HepG2 (cell line): ENCODE measurements around the gene PSMB11. TPM values are rescaled to one million over a fixed set of nuclear protein-coding genes. Genes with fewer than 3 reads are reported as not detected.

Source experiments
- AKAP8 ChIP-seq: sonication (generic); formaldehyde crosslinking; IDR thresholded peaks from 2 replicates; pipeline ENCODE4 v1.5.1; 2020; ENCODE audit warnings: mild to moderate bottlenecking, missing genetic modification reagents
- CC2D1A ChIP-seq: sonication (generic); formaldehyde crosslinking; IDR thresholded peaks from 2 replicates; pipeline ENCODE4 v1.8.1; 2023; ENCODE audit warnings: mild to moderate bottlenecking, missing genetic modification reagents
- SETDB1 ChIP-seq: sonication (generic); formaldehyde crosslinking; IDR thresholded peaks from 2 replicates; pipeline ENCODE4 v1.5.1; 2020; ENCODE audit warnings: missing genetic modification reagents, mild to moderate bottlenecking, borderline replicate concordance
- ZNF709 ChIP-seq: sonication (generic); formaldehyde crosslinking; IDR thresholded peaks from 2 replicates; pipeline ENCODE4 v1.5.0; 2020; ENCODE audit warnings: mild to moderate bottlenecking, missing genetic modification reagents
- polyA plus RNA-seq, 8 experiments: library from polyadenylated mRNA; depleted of rRNA in 3 of 8; stranded (reverse) in 7 of 8; unstranded in 1 of 8; fragments of >200 nt; fragmentation: Illumina TruSeq in 4 of 8; extraction: Trizol in 4 of 8; gene quantifications; 2 replicates each; pipeline versions ENCODE4 v1.2.1 to v1.2.3, GENCODE V29; 2011 to 2016; ENCODE audit warnings: low read depth in 4 of 8, missing spikeins in 1 of 8, mixed read lengths in 1 of 8; ENCODE audit not compliant: insufficient read depth in 1 of 8
- total RNA-seq, 5 experiments: library from RNA; depleted of rRNA; stranded (reverse); fragments of >200 nt; fragmentation: Illumina TruSeq; extraction: Trizol; gene quantifications; 2 replicates each; pipeline ENCODE4 v1.2.3, GENCODE V29; 2016; ENCODE audit warnings: low read depth in 1 of 5
- TF ChIP-seq, protein P1 (sequence below): IDR thresholded peaks from 2 replicates; pipeline ENCODE4 v1.6.1; 2016; ENCODE audit warnings: low read depth, missing genetic modification reagents, missing compliant biosample characterization
- TF ChIP-seq, protein P2 (sequence below): sonication (generic); formaldehyde crosslinking; IDR thresholded peaks from 2 replicates; pipeline ENCODE4 v1.5.1; 2020; ENCODE audit warnings: mild to moderate bottlenecking, missing genetic modification reagents, moderate library complexity
- TF ChIP-seq, protein P3 (sequence below): sonication (generic); formaldehyde crosslinking; IDR thresholded peaks from 2 replicates; pipeline ENCODE4 v1.4.0; 2020; ENCODE audit warnings: missing genetic modification reagents, borderline replicate concordance
- TF ChIP-seq, protein P4 (sequence below): sonication (generic); formaldehyde crosslinking; IDR thresholded peaks from 2 replicates; pipeline ENCODE4 v1.4.0; 2020; ENCODE audit warnings: mild to moderate bottlenecking, missing genetic modification reagents
- TF ChIP-seq, protein P5 (sequence below): sonication (generic); formaldehyde crosslinking; IDR thresholded peaks from 2 replicates; pipeline ENCODE4 v1.5.1; 2020; ENCODE audit warnings: missing genetic modification reagents, mild to moderate bottlenecking, borderline replicate concordance
- TF ChIP-seq, protein P6 (sequence below): sonication (generic); formaldehyde crosslinking; IDR thresholded peaks from 2 replicates; pipeline ENCODE4 v1.5.0; 2020; ENCODE audit warnings: mild to moderate bottlenecking, low read depth, missing genetic modification reagents, borderline replicate concordance

Gene PSMB11
- total and polyA plus RNA-seq, 2 of the 13 experiments (the other 11 are each of a cell fraction or from before 2014, with no cell fraction given) = not detected

DNA sequence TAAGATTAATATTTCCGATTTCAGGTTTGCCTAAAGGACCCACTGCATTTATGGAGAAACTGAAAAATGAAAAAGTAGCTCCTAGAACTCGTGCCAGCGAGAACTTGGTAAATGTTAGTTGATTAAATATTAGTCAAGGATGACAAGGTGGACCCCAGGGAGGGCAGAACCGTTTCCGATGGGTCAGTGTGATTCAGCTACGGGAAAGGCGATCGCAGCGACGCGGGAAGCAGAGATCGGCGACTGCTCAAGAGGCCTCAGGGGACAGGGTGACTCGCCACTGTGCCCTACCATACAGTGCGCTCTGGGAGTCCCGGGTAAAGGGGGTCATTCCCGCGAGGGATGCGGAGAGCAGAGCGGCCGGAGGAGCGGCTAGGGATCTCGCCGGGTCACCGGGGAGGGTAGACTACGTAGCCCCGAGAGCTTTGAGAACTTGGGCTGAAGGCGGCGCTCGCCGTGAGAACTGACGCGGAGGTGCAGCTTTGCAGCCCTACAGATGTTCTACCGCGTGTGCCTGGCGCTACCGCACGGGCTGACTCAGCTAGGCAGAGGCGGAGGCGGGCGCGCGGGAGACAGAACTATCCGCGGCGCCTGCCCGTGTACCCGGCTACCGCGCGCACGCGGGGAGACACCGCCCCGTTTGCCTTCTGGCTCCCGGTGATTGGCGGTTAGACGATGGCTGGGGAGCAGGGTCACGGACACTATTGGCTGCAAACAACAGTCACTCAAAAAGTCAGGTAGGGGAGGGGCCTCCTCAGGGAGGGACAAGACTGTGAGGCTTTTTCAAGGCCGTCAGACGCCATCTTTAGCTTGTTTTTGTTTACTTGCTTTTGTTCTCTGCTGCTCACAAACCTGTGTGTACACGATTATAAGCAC lies 35.2 kb upstream of the PSMB11 start (continued):
- TF ChIP-seq SETDB1 (CRISPR knock-in tag) (no peak), ZNF709 (peak; percentile 100), AKAP8 (CRISPR knock-in tag) (peak; percentile 75; the same call in 1 of the 2 replicates), CC2D1A (CRISPR knock-in tag) (peak; percentile 92; the same call in 1 of the 2 replicates)
- TF ChIP-seq, protein P1, sequence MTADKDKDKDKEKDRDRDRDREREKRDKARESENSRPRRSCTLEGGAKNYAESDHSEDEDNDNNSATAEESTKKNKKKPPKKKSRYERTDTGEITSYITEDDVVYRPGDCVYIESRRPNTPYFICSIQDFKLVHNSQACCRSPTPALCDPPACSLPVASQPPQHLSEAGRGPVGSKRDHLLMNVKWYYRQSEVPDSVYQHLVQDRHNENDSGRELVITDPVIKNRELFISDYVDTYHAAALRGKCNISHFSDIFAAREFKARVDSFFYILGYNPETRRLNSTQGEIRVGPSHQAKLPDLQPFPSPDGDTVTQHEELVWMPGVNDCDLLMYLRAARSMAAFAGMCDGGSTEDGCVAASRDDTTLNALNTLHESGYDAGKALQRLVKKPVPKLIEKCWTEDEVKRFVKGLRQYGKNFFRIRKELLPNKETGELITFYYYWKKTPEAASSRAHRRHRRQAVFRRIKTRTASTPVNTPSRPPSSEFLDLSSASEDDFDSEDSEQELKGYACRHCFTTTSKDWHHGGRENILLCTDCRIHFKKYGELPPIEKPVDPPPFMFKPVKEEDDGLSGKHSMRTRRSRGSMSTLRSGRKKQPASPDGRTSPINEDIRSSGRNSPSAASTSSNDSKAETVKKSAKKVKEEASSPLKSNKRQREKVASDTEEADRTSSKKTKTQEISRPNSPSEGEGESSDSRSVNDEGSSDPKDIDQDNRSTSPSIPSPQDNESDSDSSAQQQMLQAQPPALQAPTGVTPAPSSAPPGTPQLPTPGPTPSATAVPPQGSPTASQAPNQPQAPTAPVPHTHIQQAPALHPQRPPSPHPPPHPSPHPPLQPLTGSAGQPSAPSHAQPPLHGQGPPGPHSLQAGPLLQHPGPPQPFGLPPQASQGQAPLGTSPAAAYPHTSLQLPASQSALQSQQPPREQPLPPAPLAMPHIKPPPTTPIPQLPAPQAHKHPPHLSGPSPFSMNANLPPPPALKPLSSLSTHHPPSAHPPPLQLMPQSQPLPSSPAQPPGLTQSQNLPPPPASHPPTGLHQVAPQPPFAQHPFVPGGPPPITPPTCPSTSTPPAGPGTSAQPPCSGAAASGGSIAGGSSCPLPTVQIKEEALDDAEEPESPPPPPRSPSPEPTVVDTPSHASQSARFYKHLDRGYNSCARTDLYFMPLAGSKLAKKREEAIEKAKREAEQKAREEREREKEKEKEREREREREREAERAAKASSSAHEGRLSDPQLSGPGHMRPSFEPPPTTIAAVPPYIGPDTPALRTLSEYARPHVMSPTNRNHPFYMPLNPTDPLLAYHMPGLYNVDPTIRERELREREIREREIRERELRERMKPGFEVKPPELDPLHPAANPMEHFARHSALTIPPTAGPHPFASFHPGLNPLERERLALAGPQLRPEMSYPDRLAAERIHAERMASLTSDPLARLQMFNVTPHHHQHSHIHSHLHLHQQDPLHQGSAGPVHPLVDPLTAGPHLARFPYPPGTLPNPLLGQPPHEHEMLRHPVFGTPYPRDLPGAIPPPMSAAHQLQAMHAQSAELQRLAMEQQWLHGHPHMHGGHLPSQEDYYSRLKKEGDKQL = peak; percentile 89
- TF ChIP-seq, protein P2, sequence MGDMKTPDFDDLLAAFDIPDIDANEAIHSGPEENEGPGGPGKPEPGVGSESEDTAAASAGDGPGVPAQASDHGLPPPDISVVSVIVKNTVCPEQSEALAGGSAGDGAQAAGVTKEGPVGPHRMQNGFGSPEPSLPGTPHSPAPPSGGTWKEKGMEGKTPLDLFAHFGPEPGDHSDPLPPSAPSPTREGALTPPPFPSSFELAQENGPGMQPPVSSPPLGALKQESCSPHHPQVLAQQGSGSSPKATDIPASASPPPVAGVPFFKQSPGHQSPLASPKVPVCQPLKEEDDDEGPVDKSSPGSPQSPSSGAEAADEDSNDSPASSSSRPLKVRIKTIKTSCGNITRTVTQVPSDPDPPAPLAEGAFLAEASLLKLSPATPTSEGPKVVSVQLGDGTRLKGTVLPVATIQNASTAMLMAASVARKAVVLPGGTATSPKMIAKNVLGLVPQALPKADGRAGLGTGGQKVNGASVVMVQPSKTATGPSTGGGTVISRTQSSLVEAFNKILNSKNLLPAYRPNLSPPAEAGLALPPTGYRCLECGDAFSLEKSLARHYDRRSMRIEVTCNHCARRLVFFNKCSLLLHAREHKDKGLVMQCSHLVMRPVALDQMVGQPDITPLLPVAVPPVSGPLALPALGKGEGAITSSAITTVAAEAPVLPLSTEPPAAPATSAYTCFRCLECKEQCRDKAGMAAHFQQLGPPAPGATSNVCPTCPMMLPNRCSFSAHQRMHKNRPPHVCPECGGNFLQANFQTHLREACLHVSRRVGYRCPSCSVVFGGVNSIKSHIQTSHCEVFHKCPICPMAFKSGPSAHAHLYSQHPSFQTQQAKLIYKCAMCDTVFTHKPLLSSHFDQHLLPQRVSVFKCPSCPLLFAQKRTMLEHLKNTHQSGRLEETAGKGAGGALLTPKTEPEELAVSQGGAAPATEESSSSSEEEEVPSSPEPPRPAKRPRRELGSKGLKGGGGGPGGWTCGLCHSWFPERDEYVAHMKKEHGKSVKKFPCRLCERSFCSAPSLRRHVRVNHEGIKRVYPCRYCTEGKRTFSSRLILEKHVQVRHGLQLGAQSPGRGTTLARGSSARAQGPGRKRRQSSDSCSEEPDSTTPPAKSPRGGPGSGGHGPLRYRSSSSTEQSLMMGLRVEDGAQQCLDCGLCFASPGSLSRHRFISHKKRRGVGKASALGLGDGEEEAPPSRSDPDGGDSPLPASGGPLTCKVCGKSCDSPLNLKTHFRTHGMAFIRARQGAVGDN (CRISPR knock-in tag) = peak; percentile 100
- TF ChIP-seq, protein P3, sequence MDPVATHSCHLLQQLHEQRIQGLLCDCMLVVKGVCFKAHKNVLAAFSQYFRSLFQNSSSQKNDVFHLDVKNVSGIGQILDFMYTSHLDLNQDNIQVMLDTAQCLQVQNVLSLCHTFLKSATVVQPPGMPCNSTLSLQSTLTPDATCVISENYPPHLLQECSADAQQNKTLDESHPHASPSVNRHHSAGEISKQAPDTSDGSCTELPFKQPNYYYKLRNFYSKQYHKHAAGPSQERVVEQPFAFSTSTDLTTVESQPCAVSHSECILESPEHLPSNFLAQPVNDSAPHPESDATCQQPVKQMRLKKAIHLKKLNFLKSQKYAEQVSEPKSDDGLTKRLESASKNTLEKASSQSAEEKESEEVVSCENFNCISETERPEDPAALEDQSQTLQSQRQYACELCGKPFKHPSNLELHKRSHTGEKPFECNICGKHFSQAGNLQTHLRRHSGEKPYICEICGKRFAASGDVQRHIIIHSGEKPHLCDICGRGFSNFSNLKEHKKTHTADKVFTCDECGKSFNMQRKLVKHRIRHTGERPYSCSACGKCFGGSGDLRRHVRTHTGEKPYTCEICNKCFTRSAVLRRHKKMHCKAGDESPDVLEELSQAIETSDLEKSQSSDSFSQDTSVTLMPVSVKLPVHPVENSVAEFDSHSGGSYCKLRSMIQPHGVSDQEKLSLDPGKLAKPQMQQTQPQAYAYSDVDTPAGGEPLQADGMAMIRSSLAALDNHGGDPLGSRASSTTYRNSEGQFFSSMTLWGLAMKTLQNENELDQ = peak; percentile 95
- TF ChIP-seq, protein P4, sequence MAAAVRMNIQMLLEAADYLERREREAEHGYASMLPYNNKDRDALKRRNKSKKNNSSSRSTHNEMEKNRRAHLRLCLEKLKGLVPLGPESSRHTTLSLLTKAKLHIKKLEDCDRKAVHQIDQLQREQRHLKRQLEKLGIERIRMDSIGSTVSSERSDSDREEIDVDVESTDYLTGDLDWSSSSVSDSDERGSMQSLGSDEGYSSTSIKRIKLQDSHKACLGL (CRISPR knock-in tag) = peak; percentile 99
- TF ChIP-seq, protein P5, sequence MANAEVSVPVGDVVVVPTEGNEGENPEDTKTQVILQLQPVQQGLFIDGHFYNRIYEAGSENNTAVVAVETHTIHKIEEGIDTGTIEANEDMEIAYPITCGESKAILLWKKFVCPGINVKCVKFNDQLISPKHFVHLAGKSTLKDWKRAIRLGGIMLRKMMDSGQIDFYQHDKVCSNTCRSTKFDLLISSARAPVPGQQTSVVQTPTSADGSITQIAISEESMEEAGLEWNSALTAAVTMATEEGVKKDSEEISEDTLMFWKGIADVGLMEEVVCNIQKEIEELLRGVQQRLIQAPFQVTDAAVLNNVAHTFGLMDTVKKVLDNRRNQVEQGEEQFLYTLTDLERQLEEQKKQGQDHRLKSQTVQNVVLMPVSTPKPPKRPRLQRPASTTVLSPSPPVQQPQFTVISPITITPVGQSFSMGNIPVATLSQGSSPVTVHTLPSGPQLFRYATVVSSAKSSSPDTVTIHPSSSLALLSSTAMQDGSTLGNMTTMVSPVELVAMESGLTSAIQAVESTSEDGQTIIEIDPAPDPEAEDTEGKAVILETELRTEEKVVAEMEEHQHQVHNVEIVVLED (CRISPR knock-in tag) = peak; percentile 88
- TF ChIP-seq, protein P6, sequence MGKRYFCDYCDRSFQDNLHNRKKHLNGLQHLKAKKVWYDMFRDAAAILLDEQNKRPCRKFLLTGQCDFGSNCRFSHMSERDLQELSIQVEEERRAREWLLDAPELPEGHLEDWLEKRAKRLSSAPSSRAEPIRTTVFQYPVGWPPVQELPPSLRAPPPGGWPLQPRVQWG (CRISPR knock-in tag) = peak; percentile 67; the same call in 1 of the 2 replicates
